ENCODE data around the gene ITSN2. TPM values are rescaled to one million over a fixed set of nuclear protein-coding genes. Genes with fewer than 3 reads are reported as not detected.
"Not testable (repeated sequence)": the region's sequence is repeated elsewhere in the genome, so short reads cannot be mapped to it uniquely, and the experiment has no call there.

Gene ITSN2
- polyA plus RNA-seq, 1 donor from 2014 or later, result 127 TPM

- H3K4me1 Mint-ChIP-seq, result peaks cover 70 to 75% (median 73%) of the 10 kb centered on the region in 3 donors
- H3K9me3 Mint-ChIP-seq, result no peaks in the 10 kb centered on the region
- peak overlapping the region in 2 of 4 donors; percentile 65 to 95 for H3K4me3 Mint-ChIP-seq
- H3K27ac Mint-ChIP-seq, result peak overlapping the region in 1 of 3 donors; percentile 67
- H3K27me3 Mint-ChIP-seq, result peaks cover 1% of the 10 kb centered on the region
- H3K36me3 Mint-ChIP-seq, result no peaks in the 10 kb centered on the region
These were observed 7.0 kb downstream of the ITSN2 start for GRCh38 chr2:24353364-24353763.

GRCh38 chr2:24352664-24353063 lies 7.7 kb downstream of the ITSN2 start:
- H3K36me3 Mint-ChIP-seq, result no peaks in the 10 kb centered on the region

DNA sequence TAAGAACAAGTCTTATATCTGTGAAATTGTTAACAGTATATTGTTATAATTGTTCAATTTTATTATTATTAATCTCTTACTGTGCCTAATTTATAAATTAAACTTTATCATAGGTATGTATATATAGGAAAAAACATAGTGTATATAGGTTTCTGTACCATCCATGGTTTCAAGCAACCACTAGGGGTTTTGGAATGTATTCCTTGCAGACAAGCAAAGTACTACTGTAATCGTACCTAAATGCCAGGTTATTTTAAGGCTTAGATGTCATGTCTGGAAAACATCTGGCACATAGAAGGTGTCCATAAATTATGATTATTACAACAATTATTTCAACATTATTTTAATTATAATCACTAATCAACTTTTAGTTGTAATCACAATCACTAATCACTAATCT lies 8.4 kb downstream of the ITSN2 start:
- H3K4me1 Mint-ChIP-seq, result peaks cover 62 to 69% (median 69%) of the 10 kb centered on the region in 3 donors
- H3K27me3 Mint-ChIP-seq, result peaks cover 1% of the 10 kb centered on the region
- H3K4me3 Mint-ChIP-seq, result peak overlapping the region in 3 of 4 donors; percentile 16 to 89 (median 79)
- peak overlapping the region in 2 of 3 donors; percentile 1 to 40 for H3K27ac Mint-ChIP-seq
- H3K36me3 Mint-ChIP-seq, result no peaks in the 10 kb centered on the region
- no peaks in the 10 kb centered on the region for H3K9me3 Mint-ChIP-seq

More at GRCh38 chr2:24352664-24353063, 7.7 kb downstream of the ITSN2 start:
- no peaks in the 10 kb centered on the region for H3K9me3 Mint-ChIP-seq
- peaks cover 1% of the 10 kb centered on the region for H3K27me3 Mint-ChIP-seq
- peak overlapping the region in 3 of 4 donors; percentile 24 to 77 (median 36) for H3K4me3 Mint-ChIP-seq
- peak overlapping the region in 2 of 3 donors; percentile 62 to 67 for H3K27ac Mint-ChIP-seq
- peaks cover 65 to 73% (median 70%) of the 10 kb centered on the region in 3 donors for H3K4me1 Mint-ChIP-seq

- peaks cover 1% of the 10 kb centered on the region for H3K27me3 Mint-ChIP-seq
- no peaks in the 10 kb centered on the region for H3K9me3 Mint-ChIP-seq
- peaks cover 59 to 71% (median 66%) of the 10 kb centered on the region in 3 donors for H3K4me1 Mint-ChIP-seq
- no peaks in the 10 kb centered on the region for H3K36me3 Mint-ChIP-seq
- H3K4me3 Mint-ChIP-seq, result peak overlapping the region; percentile 16 to 89 (median 56)
- H3K27ac Mint-ChIP-seq, result peak overlapping the region; percentile 1 to 46 (median 40)
These were observed 8.8 kb downstream of the ITSN2 start for GRCh38 chr2:24351627-24351938.

DNA sequence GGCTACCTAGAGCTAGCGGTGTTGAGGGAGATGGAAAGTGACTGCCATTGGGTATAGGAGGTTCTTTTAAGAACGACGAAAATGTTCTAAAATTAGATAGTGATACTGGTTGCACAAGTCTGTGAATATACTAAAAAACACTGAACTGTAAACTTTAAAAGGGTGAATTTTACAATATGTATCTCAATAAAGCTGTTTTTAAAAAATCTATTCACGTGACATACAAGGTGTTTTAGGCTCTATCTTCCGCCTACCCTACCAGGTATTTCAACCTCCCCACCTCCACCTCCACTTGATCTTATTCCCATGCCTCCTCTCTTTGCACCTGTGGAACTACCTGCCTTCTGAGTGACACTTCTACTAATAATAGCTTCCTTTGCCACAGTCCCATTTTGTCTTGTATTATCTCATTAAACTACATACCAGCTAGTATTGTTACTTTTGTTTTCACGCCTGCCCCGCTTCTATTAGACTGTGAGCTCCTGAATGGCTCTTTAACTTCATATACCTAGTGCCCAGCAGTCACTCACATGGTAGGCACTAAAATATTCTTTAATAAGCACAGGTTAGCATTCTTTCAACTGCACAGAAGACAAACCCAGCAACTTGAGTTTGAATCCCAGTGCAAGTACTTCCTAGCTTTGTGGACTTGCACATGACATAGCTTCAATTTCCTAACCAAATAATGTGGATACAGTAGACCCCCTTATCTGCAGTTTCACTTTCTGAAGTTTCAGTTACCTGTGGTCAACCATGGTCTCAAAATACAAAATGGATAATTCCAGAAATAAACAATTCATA lies 9.3 kb downstream of the ITSN2 start:
- H3K4me3 Mint-ChIP-seq, result peak overlapping the region; percentile 16 to 89 (median 48)
- H3K36me3 Mint-ChIP-seq, result no peaks in the 10 kb centered on the region
- H3K9me3 Mint-ChIP-seq, result no peaks in the 10 kb centered on the region
- H3K27me3 Mint-ChIP-seq, result peaks cover 1% of the 10 kb centered on the region
- peaks cover 59 to 72% (median 69%) of the 10 kb centered on the region in 3 donors for H3K4me1 Mint-ChIP-seq
- peak overlapping the region; percentile 1 to 81 (median 40) for H3K27ac Mint-ChIP-seq

- Mint-ChIP-seq H3K36me3 (no peaks in the 10 kb centered on the region), H3K27ac (peak overlapping the region in 2 of 3 donors; percentile 32 to 80), H3K9me3 (no peaks in the 10 kb centered on the region), H3K27me3 (peaks cover 1% of the 10 kb centered on the region), H3K4me3 (peak overlapping the region in 3 of 4 donors; percentile 42 to 85 (median 77)), H3K4me1 (peaks cover 51 to 71% (median 67%) of the 10 kb centered on the region in 3 donors)
These were observed 11.2 kb downstream of the ITSN2 start for GRCh38 chr2:24349097-24349496.

- Mint-ChIP-seq H3K4me3 (peak overlapping the region in 1 of 4 donors; percentile 10), H3K27ac (peak overlapping the region in 1 of 3 donors; percentile 10), H3K4me1 (peaks cover 54 to 77% (median 69%) of the 10 kb centered on the region in 3 donors), H3K36me3 (no peaks in the 10 kb centered on the region), H3K9me3 (no peaks in the 10 kb centered on the region), H3K27me3 (peaks cover under 1% of the 10 kb centered on the region)
These were observed 14.4 kb downstream of the ITSN2 start for GRCh38 chr2:24345937-24346336.

DNA sequence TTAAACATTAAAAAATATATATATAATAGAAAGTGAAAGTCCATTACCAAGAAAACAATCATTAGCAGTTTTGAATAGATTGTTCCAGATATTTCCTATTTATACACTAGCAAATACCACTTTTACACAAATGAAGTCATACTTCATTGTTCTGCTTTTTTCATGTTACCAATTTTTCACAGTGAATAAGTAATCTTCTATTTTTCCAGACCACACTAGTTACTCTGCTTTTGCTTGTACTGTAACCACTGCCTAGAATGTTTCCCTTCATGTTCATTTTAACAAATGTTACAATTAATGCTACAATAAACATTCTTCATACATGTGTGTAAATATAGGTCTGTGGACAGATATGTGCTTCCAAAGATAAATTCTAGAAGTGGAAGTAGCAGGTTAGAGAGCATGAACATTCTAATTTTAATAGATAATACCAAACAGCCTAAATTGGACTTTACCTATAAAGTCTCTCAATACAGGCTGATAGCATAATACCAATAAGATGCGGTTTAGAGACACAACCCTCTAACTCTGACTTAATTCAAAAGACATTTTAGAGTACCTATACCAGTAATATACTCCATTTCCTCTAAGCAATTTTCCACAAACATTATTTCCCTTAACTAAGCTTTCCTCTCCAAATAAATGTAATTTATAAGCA lies 17.0 kb downstream of the ITSN2 start:
- peak overlapping the region in 3 of 4 donors; percentile 21 to 87 (median 39) for H3K4me3 Mint-ChIP-seq
- peaks cover 4% of the 10 kb centered on the region for H3K36me3 Mint-ChIP-seq
- peaks cover 53 to 80% (median 66%) of the 10 kb centered on the region in 3 donors for H3K4me1 Mint-ChIP-seq
- H3K27ac Mint-ChIP-seq, result peak overlapping the region in 1 of 3 donors; percentile 19
- no peaks in the 10 kb centered on the region for H3K27me3 Mint-ChIP-seq
- H3K9me3 Mint-ChIP-seq, result peaks cover 0 to 1% (median 0%) of the 10 kb centered on the region in 3 donors

- Mint-ChIP-seq H3K4me1 (peaks cover 62 to 85% (median 72%) of the 10 kb centered on the region in 3 donors), H3K9me3 (peaks cover 0 to 1% (median 0%) of the 10 kb centered on the region in 3 donors), H3K36me3 (peaks cover 4% of the 10 kb centered on the region), H3K4me3 (peak overlapping the region; percentile 26 to 88 (median 59)), H3K27ac (peak overlapping the region; percentile 19 to 92 (median 74)), H3K27me3 (no peaks in the 10 kb centered on the region)
These were observed 18.0 kb downstream of the ITSN2 start for GRCh38 chr2:24342110-24342910.

DNA sequence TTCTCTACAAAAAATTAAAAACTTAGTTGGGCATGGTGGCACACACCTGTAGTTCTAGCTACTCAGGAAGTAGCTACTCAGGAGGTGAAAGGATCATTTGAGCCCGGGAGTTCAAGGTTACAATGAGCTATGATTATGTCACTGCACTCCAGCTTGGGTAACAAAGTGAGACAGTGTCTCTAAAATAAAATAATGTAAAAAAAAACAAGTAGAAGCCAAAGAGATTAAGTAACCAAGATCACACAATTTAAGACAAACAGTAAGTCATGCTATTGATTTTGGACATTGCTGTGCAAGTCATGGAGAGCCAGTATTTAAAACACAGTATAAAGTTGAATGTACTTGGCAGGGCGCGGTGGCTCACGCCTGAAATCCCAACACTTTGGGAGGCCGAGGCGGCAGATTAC lies 20.5 kb downstream of the ITSN2 start:
- Mint-ChIP-seq H3K36me3 (peaks cover 4% of the 10 kb centered on the region), H3K4me1 (peaks cover 66 to 76% (median 68%) of the 10 kb centered on the region in 3 donors), H3K4me3 (peak overlapping the region in 3 of 4 donors; percentile 2 to 89 (median 88)), H3K27me3 (no peaks in the 10 kb centered on the region), H3K27ac (peak overlapping the region in 2 of 3 donors; percentile 65 to 92), H3K9me3 (peaks cover 0 to 1% (median 0%) of the 10 kb centered on the region in 3 donors)

GRCh38 chr2:24339098-24339497 lies 21.2 kb downstream of the ITSN2 start:
- H3K27me3 Mint-ChIP-seq, H3K36me3 Mint-ChIP-seq, H3K9me3 Mint-ChIP-seq: not testable (repeated sequence)
- peaks cover 66 to 75% (median 69%) of the 10 kb centered on the region in 3 donors for H3K4me1 Mint-ChIP-seq
- peak overlapping the region in 3 of 4 donors; percentile 2 to 89 (median 88) for H3K4me3 Mint-ChIP-seq
- H3K27ac Mint-ChIP-seq, result peak overlapping the region in 2 of 3 donors; percentile 3 to 92

GRCh38 chr2:24337890-24338289 lies 22.4 kb downstream of the ITSN2 start:
- H3K9me3 Mint-ChIP-seq, result peaks cover 0 to 1% (median 0%) of the 10 kb centered on the region in 3 donors
- peaks cover 66 to 73% (median 71%) of the 10 kb centered on the region in 3 donors for H3K4me1 Mint-ChIP-seq
- H3K4me3 Mint-ChIP-seq, result peak overlapping the region in 3 of 4 donors; percentile 4 to 44 (median 26)
- no peaks in the 10 kb centered on the region for H3K27me3 Mint-ChIP-seq
- H3K27ac Mint-ChIP-seq, result peak overlapping the region in 2 of 3 donors; percentile 75 to 96
- peaks cover 7% of the 10 kb centered on the region for H3K36me3 Mint-ChIP-seq

DNA sequence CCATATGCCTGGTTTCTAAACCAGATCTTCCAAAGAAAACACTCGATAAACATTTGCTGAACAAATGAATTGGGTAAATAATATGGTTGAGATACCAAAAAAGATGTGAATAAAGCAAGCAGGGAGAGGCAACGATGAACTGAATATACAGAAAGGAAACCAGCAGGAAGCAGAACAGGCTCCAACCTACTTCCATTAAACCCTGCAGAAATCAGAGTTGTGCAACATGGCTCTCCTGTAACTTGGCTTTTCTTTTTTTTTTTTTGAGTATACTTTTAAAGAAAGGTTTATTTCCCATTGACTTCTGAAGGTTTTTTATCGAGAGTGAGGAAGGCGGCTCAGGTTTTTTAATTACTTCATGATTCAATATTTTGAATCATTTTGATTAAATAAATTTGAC lies 23.5 kb downstream of the ITSN2 start:
- Mint-ChIP-seq H3K27ac (peak overlapping the region in 2 of 3 donors; percentile 10 to 78), H3K4me3 (no peak overlapping the region), H3K9me3 (peaks cover 0 to 1% (median 0%) of the 10 kb centered on the region in 3 donors), H3K4me1 (peaks cover 67 to 71% (median 67%) of the 10 kb centered on the region in 3 donors), H3K36me3 (peaks cover 7% of the 10 kb centered on the region), H3K27me3 (no peaks in the 10 kb centered on the region)

DNA sequence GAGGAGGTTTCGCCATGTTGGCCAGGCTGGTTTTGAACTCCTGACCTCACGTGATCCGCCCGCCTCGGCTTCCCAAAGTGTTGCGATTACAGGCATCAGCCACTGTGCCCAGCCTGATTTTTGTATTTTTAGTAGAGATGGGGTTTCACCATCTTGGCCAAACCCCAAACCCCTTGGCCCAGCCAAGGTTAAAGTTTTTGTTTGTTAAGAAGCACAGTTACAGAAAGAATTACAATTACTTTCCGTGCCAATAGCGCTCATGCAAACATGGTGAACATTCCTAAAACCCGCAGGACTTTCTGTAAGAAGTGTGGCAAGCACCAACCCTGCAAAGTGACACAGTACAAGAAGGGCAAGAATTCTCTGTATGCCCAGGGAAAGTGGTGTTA lies 26.1 kb downstream of the ITSN2 start:
- Mint-ChIP-seq H3K36me3 (peaks cover 5% of the 10 kb centered on the region), H3K4me1 (peaks cover 61 to 65% (median 64%) of the 10 kb centered on the region in 3 donors), H3K9me3 (no peaks in the 10 kb centered on the region), H3K4me3 (peak overlapping the region in 1 of 4 donors; percentile 58), H3K27me3 (no peaks in the 10 kb centered on the region), H3K27ac (peak overlapping the region; percentile 89 to 100 (median 90))
